DMS79 treated with DMSO at 0.1 percent for 48 hours (cell line): ENCODE measurements around the gene AGO3.

Experiments
- DNase-seq: peaks from one replicate; lab custom pipeline; 2025; lab: John Stamatoyannopoulos, UW

AGO3 gene

DNA sequence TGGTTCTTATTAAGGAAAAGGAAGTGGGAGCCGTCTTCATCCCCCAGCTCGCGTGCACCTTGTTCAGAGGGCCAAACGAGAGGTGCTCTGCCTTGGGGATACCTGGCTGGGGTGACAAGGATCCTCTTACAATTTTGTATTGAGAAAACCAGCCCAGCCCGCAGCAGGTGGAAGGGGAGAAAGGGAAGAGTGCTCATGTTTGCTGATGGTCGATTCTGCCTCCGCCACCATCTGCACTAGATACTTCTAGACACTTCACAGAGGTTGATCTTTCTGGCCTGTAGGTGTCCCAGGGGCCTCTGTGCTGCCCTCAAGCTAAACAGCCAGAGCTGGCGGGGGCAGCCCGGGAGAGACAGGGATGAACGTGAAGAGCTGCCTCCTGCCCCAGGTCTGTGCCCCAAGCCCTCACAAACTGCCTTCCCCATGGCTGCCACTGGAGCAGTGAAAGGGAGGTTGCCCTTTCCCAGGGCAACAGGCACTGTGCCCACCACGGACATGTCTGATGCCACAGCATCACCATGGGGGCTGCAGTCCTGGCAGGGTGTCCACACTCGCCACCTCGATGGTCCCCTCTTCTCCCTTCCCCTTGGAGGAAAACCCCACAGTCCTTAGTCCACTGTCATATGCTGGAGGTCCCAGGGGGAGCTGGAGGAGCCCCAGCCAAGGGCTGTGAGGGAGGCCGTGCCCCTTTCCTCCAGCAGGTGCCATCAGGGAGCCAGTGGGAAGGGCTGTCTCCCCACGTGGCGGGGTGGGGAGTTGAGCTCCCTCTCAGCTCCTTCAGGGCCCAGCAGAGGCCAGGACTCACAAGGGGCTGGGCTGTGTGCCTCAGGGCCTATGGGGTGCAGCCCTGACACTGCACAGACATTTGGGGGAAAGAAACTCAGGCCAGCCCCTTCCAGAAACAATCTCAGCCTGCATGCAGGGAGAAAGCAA, 165.9 kb downstream of the AGO3 start:
- DNase-seq: no peak

DNA sequence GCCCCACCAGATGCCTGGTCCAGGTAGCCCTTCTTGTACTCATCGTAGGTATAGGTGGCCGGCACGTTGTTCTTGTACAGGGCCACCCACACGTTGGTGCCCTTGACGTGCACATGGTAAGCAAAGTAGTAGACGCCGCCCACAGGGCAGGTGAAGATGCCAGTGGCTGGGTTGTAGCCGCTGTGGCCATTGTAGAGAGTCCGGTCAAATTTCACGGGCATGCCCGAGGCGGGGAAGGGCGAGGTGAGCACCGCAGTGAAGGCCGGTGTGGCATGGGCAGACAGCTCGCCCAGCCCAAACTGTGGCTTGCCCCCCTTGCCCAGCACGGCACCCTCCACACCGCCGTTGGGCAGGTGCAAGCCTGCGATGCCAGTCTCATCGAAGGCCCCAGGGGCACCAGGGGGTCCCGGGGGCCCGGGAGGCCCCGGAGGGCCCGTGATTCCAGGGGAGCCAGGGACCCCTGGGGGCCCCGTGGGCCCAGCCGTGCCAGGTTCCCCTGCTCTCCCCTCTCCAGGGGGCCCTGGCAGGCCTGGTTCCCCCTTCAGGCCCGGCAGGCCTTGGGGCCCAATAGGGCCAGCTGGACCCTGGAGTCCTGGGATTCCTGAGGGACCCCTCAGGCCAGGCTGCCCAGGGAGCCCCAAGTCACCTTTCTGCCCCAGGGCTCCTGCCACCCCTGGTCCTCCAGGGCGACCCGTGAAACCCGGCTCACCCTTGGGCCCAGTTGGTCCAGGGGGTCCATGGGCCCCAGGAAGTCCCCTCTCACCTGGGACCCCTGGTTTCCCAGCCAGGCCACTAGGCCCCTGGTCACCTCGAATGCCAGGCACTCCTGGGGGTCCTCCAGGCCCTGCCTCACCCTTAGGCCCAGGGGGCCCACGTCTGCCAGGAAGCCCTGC, 167.0 kb downstream of the AGO3 start:
- DNase-seq: no peak

DNA sequence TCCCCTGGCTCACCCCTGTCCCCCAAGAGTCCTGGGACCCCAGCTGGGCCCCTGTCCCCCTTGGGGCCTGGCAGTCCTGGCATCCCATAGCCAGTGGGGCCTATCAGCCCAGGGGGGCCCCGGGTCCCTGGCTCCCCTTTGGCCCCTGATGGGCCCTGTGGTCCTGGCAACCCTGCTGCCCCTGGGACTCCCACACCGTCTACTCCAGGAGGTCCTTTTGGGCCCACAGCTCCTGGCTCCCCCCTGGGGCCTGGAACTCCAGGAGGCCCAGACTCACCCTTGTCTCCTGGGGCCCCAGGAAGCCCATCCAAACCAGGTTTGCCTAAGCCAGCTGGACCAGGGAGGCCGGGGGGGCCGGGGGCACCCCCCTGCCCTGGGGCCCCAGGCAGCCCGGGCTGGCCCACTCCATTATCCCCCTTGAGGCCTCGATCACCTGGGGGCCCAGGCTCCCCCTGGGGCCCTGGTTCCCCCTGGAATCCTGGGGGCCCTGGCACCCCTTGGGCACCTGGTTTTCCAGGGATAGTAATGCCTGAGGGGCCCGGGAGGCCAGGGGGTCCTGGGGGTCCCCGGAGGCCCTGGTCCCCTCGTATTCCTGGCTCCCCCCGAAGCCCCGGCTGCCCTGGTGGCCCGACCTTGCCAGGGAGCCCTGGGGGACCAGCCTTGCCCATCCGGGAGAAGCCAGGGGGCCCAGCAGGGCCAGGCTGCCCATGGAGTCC, 167.9 kb downstream of the AGO3 start:
- no peak for DNase-seq

DNA sequence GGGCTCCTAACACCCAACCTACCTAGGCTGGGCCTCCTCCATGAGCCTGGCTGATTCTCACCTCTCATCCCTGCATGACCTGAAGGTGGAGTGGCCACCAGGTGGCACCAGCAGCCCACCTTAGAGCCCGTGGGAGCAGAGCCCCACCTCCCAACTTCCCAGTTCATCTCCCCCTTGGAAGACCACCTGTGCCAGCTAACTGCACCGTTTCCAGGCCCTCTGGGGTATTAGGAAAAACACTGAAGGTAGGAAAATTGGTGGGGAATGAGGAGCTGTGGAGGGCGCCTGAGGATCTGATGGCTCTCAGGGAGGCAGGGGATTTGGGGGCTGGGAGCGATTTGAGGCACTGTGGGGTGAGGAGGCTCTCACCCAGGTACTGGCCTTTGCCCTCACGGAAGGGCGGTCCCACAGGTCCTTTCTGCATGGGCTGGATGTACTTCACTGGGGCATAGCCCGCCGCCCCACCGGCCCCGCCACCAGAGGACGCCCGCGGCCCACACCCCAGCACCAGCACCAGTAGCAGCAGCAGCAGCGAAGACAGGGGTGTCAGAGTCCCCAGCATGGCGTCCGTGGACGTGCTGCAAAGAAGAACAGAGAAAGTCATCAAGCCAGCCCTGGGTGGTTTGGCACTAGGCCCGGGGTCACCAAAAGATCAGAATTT, 168.9 kb downstream of the AGO3 start:
- peak; percentile 78 for DNase-seq

DNA sequence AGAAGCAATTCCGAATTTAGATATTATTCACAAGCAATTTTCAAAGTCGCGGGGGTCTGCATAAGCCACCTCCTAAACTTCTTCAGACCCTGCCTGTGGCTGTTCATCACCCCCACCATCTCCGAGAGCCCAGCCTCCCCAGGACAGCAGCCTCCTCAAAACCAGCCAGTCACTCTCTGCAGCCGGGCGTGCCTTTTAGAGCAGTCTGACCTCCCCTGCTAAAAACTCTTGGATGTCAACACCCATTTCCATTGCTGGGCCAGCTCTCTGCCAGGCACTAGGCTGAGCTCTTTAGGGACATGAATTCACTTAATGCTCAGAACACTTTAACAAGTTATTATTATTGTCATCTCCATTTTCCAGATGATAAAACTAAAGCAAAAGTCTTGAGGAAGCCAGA, 169.5 kb downstream of the AGO3 start:
- DNase-seq: no peak

DNA sequence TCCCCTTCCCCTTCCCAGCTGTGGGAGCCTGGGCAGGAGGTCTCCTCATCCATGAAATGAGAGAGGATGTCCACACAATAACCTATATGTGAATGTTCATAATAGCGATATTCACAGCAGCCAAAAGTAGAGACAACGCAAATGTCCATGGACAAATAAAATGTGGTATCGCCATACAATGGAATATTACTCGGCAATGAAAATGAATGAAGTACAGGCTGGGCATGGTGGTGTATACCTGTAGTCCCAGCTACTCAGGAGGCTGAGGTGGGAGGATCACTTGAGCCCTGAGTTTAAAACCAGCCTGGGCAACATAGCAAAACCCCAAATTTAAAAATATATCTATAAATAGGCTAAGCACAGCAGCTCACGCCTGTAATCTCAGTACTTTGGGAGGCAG, 170.6 kb downstream of the AGO3 start:
- no peak for DNase-seq

DNA sequence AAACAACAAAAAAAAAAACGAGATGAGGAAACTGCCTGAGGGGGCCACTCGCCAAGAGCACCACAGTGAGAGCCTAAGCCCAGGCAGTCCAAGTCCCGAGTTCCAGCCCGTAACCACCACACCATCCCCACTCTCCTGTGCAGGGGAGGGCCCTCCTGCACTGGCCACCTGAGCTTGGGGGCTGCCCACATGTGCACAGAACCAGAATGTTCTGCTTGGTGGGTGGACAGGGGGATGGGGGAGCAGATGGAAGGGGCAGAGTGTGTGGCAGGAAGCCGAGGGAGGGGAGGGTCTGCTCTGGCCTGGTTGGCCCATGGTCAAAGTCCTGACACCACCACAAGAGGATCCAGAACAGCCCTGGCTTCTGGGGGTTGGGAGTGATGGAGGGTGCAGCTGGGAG, 175.4 kb downstream of the AGO3 start:
- no peak for DNase-seq

DNA sequence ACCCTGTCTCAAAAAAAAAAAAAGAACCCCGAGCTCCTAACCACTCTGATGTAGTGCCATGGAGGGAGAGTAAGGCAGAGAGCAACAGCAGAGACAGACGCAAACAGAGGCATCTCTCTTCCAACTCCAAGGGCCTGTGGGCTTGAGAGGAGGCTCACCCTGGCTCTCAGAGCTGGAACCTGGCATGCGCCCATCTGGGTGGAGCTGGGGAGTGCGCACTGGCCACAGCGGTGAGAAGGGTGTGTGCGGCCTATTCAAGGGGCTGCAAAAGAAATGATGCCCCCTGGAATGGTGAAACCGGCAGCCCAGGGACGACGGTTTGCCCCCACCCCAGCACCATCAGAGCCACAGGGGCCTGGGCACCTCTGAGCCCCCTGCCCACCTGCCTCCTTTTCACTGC, 176.5 kb downstream of the AGO3 start:
- DNase-seq: no peak

DNA sequence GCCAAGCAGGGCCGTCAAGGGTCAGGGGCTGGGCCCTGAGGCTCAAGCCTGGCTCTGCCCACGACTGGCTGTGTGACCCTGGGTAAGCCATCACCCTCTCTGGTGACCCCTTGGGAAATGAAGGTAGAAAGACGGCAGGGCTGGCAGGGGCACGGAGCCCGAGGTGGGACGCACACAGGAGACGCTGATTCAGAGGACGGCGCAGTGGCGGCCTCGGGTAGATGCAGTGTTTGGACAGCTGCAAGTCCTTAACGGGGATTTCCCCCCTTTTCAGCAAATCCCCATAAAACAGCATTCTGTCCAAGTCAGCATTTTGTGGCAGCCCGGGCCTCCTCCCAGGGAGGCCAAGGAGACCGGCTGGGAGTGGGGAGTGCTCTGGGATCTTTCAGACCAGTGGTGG, 177.4 kb downstream of the AGO3 start:
- DNase-seq: no peak

DNA sequence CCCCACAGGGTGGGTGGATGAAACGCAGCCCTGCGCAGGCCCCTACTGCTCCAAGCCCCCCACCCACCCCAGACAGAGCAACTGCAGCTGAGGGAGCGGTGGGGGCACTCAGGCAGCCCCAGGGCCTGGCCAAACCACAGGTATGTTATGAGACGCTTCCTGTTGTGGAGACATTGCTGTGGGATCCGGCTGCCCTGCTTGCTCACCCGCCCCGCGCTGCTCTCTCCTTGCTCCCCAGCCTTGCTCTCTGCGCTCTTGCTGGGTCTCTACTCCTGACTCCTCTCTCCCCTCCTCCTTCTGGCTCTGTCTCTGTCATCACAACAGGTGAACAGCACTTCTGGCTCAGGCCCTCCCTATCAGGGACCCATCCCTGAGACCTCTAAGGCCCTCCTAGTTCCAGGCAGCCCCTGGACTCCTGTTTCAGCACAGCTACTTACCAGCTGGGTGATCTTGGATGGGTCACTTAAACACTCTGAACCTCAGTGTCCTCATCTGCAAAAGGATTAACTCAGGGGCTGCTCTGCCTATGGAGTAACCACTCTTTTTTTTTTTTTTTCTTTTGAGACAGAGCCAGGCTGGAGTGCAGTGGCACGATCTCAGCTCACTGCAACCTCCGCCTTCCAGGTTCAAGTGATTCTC, 178.3 kb downstream of the AGO3 start:
- no peak for DNase-seq

DNA sequence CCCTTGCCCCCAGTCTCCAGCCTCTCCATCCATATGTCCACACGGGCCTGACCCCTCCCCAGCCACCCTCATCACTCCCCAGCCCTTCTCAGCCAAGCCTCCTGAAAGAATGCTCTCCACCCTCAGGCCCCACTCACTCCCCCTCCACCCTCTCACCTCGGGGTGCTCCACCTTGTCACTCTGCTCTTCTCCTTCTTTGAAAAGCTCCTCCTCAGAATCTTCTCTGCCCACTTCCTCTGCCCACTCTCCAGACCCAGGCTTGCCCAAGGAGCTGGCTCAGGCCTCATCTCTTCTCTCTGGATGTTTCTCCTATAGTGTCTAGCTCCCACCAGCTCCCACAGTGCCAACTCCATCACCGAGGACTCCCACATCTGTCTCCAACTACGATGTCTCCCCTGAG, 180.2 kb downstream of the AGO3 start:
- DNase-seq: no peak

DNA sequence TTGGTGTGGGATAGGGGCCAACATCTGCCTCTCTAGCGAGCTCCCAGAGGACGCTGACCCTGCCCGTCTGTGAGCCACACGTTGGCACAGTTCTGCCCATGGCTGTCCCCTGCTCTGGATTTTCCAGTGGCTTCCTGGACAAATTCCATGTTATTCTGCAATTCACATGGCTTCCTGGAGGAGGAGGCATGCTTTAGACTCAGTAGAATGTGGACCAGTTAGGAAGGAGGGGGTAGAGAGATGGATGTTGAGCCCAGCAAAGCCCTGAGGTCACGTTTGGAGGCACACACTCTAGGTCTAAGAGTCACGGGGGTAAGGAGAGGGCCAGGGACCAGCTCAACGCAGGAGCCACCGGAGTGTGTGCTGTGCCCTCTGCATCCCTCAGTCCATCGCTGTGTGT, 181.9 kb downstream of the AGO3 start:
- DNase-seq: no peak

DNA sequence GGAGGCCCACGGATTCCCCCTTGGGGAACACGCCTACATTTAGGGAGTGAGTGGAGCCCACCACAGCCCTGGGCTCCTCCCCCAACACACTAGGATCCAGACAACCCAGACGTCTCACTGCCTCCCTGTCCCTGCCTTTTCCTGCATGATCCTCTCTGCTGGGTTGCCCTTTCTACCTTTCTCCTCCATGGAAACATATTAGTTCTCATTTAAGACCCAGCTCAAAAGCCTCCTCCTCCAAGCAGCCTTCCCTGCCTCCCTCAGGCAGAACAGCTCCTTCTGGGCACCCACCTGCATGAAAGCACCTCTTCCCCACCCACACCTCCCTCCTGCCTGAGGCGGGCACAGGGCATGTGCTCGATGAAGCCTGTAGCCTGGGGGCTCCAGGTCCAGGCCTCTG, 183.5 kb downstream of the AGO3 start:
- DNase-seq: no peak

DNA sequence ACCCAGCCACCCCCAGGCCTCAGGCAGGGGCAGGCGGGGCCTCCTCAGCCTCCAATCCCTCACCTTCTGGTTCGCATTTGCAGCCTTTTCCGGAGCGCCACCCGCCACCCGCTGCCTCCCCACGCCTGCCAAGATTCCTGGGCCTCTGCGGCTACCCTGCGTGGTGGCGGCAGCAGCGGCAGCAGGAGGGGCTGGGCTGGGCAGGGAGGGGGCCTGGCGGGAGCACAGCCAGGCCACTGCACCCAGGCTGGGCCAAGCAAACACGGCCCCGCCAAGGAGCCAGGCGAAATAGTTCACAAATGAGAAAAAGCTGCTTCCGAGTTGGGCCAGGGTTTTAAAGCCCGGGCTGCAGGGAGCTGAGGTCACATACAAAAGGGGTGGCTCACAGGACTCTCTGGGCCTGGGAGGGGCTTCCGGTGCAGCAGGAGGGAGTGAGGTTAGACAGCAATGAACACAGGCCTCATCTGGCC, 184.3 kb downstream of the AGO3 start:
- no peak for DNase-seq

DNA sequence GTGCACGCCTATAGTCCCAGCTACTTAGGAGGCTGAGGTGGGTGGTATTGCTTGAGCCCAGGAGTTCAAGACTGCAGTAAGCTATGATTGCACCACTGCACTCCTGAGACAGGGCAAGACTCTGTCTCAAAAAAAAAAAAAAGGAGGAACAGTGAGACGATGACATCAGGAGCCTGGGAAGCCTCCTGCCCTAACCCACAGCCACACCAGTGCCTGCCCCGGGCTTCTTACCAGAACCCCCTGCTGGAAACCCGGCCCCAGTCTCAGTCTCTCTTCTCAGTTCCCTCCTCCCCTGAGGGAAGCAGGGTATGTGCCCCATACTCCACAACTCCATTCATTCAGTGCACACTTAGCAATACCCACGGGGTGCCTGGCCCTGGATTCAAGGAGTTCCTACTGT, 185.0 kb downstream of the AGO3 start:
- DNase-seq: no peak

DNA sequence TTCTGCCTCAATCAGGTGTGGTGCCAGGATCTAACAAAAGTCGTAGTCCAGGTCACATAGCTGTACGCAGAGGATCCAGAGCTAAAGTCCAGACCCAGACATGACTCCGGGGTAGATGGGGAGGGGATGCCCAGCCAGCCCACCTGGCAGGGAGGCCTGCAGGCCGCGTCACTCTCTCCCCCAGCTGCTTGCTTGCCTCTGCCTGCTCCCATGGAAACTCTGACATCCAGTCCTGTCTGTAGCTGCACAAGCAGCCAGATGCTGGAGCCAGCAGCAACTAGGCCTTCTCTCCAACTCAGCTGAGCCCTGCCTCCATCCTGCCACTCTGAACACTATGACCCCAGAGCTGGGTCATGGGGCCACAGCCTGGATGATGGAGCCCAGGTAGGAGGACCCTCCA, 186.0 kb downstream of the AGO3 start:
- DNase-seq: no peak

DNA sequence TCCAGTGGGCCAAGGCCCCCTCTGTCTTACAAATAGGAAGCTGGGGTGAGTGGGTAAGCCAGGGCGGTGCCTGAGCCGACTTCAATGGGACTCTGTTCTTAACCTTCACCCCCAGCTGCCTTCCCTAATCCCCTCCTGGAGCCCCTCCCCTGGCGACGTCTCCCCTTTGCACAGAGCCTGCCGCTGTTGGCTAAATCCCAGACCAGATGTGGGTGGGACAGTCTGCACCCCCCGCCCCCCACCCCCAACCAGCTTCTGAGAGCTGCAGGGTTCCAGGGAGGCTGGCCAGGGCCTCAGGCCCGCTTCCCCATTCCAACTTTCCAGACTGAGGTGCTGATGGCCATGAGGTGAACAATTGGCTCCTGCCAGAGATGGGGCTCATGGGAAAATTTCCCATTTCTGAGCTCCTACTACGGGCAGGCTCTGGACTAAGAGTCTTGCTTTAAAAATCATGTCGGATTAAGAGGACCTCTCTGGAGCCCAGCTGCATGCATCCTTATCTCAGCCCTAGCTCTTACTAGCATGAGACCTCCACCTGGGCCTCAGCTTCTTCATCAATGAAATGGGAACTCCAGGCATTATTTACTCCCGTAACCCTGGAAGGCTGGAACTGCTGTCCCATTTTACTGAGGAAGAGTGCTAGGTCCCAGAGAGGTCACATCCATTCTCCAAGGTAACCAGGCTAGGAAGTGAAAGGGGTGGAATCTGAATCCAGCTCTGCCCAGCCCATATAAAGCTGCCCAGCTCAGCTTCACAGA, 187.7 kb downstream of the AGO3 start:
- DNase-seq: no peak

DNA sequence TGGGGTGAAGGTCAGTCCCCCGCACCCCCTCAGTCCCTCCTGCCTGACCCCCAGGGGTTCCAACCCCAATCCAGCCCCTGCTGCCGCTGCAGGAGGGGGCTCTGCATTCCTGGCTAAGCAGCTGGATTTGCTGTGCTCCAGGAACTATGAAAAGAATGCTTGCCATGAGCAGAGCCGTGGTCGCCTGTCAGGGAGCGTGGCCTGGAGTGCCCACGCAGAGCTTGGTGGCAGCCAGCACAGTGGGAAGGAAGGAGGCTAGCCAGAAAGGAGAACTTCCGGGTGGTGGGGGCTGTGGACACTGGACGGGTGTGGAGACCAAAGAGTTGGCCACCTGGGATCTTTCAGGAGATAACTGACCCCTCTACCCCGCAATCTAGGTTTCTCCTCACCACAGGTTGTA, 188.6 kb downstream of the AGO3 start:
- DNase-seq: no peak
